ENCODE measurements around the gene ETV7.

Gene ETV7

DNA sequence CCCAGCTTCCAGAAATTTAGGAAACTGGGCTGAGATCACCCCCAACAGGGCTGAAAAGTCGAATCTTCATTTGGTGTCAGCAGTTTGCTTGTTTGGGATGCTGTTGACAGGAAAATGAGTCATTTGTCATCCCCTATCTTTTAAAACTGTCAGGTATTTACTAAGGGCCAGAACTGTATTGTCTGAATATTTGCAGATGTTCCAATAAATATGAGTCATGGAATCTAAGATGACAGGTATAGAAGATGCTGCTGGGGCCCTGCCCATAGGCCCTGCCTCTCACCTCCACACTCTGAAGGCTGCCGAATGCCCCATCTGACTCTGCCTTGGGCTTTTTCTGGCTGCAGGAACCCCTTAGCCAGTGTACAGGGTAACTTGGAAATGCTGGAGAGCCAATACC, 3.9 kb downstream of the ETV7 start:
- TF ChIP-seq CTCF (IDR thresholded peaks at IDR 0.05; ENCODE audit: insufficient read depth, missing control alignments): no peak
- FAIRE-seq: no peak
- DNase-seq (ENCODE audit: insufficient read length, low spot score): no peak

GRCh38 chr6:36382976-36383375, 4.5 kb downstream of the ETV7 start:
- FAIRE-seq (no peak), DNase-seq (ENCODE audit: insufficient read length, low spot score) (no peak)
- no peak for TF ChIP-seq CTCF (IDR thresholded peaks at IDR 0.05; ENCODE audit: insufficient read depth, missing control alignments)

DNA sequence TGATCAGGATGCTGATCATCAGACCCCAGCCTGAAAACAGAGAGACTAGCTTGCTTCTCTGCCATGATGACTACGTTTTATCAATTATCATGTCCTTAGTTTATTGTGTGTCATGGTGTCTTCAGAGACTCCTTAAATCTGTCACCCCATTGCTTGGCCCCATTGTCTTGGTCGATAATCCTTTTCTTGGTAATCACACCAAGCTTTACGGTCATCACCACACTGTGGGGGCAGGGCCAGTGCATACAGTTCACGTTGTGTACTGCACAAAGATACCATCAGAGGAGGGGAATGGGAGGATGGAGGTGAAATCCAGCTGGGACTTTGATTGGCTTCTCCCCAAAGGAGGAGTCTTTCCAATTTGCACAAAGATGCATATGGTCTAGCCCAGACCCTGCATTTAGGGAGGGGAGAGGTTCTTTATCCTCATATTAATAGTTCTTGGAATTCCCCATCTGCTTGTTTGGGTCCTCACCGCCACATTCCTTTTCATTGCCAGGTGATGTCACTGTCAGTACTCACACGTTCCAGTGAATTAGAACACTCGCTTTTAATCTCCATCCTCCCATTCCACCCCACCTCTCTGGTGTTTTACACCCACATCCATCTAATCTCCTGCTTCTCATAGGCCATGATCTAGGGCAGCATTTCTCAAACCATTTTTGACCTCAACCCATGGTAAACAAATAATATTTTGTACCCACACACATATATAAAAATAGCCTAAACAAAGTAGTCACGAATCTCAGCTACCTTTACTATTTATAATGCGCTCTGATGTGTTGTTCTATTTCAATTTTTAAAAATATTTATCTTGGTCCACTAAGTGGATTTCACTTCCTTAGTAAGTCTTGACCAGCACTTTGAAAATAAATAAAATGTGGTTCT, 5.7 kb downstream of the ETV7 start:
- no peak for DNase-seq (ENCODE audit: insufficient read length, low spot score)
- FAIRE-seq: no peak
- TF ChIP-seq CTCF (IDR thresholded peaks at IDR 0.05; ENCODE audit: insufficient read depth, missing control alignments): no peak

- TF ChIP-seq CTCF (IDR thresholded peaks at IDR 0.05; ENCODE audit: insufficient read depth, missing control alignments): no peak
- FAIRE-seq: no peak
Measured at GRCh38 chr6:36380166-36380565, 7.3 kb downstream of the ETV7 start.

GRCh38 chr6:36378936-36379335, 8.5 kb downstream of the ETV7 start:
- FAIRE-seq: no peak
- TF ChIP-seq CTCF (IDR thresholded peaks at IDR 0.05; ENCODE audit: insufficient read depth, missing control alignments): no peak
- DNase-seq (ENCODE audit: insufficient read length, low spot score): no peak

More at GRCh38 chr6:36380166-36380565, 7.3 kb downstream of the ETV7 start:
- no peak for DNase-seq (ENCODE audit: insufficient read length, low spot score)

- no peak for FAIRE-seq
- no peak for DNase-seq (ENCODE audit: insufficient read length, low spot score)
- no peak for TF ChIP-seq CTCF (IDR thresholded peaks at IDR 0.05; ENCODE audit: insufficient read depth, missing control alignments)
Measured at GRCh38 chr6:36378243-36378920, 9.1 kb downstream of the ETV7 start.

DNA sequence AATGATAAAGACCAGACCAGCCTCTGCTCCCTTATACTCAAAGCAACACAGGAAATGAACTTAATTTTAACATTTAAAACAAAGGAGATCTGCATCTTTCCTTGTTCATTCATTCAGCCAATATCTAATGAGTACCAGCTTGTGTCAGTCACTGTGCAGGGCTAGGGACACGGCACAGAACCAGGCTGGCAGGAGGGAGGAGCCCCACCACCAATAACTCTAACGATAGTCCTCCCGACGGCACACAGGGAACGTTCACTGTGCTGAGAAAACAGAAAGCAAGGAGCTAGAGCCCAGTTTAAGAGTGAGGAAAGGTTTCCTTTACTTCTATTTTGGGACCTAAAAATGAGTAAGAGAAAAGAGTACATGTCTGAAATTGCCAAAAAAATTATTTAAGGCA, 9.9 kb downstream of the ETV7 start:
- FAIRE-seq: no peak
- no peak for TF ChIP-seq CTCF (IDR thresholded peaks at IDR 0.05; ENCODE audit: insufficient read depth, missing control alignments)
- DNase-seq (ENCODE audit: insufficient read length, low spot score): no peak
